Head of caudate nucleus (tissue), 42 donors: ENCODE data around the gene HMHB1.
A peak's percentile ranks its signal among the peaks of the same experiment; 100 is the strongest.

Experiments used
- DNase-seq, 42 donors: peaks; one replicate each; pipeline versions ENCODE4 v3.0.0 to v3.0.0-alpha.2; 2020 to 2021; ENCODE audit warnings: mixed read lengths in 7 of 42
- intact Hi-C: fragments of 100-400 bp; cut with DNase I; formaldehyde crosslinking; loops from one replicate; pipeline ENCODE4 v1.15.0; 2022

The HMHB1 gene

GRCh38 chr5:143812085-143812705 is at the start of gene HMHB1:
Gene HMHB1 (plus strand): TSS chr5:143812161.
- intact Hi-C loops = no loop called here
- DNase-seq = no peak

GRCh38 chr5:143762636-143763220 is 49.2 kb upstream of the HMHB1 start:
- intact Hi-C loops = no loop called here
- no peak for DNase-seq

DNA sequence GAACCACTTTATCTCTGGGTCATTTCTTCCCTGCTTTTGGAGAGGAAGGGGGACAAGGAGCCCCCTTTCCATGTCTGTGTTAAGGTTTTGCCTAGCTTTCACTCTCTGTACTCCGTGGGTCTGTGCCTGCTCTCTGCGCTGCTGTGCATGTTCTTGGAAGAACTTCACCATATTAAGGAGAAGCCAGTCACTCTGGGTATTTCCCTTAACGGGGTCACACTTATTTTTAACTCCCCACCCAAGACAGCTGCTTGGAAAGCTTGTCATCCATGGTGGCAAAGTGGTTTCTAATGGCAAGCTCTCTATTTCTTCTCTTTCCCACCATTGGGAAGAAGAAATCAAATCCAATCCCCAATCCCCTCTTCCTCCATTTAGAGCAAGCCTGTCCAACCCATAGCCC is 44.8 kb upstream of the HMHB1 start:
- intact Hi-C loops = no loop called here
- no peak for DNase-seq

DNA sequence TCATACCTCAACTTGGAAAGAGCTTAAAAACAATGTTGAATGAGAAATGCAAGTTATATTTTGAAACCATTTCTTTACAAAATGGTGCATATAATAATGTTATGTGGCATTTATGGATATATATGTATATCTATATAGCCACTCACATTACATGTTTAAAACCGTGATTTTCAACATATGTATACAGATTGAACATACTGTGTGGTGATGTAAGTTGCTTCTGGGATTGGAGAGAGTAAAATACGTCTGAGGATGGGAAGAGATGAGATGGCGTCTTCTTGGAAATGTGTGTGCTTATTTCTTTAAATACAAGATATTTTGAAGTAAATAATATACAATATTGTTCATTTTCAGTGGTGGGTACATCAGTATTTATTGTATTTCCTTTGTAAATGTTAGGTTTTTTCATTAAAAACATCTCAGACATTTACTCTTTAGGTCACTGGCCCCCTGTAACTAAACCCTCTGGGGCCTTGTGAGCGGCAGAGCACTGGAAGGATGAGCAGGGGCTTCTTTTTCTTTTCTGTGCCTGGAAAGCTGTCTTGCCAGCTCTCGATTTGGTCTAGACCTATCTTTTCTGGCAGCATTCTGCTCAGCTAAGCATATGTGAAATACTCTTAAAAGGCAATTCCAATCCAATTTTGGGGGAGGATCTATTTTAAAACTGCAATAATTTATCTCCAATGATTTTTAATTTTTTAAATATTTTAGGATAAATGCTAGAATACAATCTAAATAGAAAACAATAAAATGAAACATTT is 42.8 kb upstream of the HMHB1 start:
- intact Hi-C loops = no loop called here
- no peak for DNase-seq

- DNase-seq = no peak
- intact Hi-C loops = no loop called here
Measured at GRCh38 chr5:143770450-143770849, 41.5 kb upstream of the HMHB1 start.

- intact Hi-C loops = no loop called here
- no peak for DNase-seq
Measured at GRCh38 chr5:143771189-143771588, 40.8 kb upstream of the HMHB1 start.

DNA sequence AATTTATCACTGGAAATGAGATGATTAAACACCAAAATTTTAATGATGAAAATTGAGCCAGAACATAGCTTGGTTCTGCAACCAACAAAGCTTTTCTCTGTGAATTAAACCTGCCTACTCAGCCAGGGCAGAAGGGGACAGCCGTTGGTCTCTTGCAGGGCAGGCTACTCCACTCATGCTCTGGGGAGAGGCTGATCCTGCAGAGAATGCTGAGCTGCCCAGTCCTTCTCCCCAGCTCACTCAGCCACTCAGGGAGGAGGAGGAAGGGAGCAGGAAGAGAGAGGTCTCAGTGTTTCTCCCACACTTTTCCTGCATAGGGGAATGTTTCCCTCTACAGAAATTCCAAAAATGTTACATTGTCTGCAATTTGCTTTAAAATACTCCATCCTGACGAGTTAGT is 40.4 kb upstream of the HMHB1 start:
- intact Hi-C loops = no loop called here
- DNase-seq = no peak

- intact Hi-C loops = no loop called here
- no peak for DNase-seq
Measured at GRCh38 chr5:143772621-143773020, 39.3 kb upstream of the HMHB1 start.

GRCh38 chr5:143775258-143775657 is 36.7 kb upstream of the HMHB1 start:
- DNase-seq = no peak
- intact Hi-C loops = no loop called here

DNA sequence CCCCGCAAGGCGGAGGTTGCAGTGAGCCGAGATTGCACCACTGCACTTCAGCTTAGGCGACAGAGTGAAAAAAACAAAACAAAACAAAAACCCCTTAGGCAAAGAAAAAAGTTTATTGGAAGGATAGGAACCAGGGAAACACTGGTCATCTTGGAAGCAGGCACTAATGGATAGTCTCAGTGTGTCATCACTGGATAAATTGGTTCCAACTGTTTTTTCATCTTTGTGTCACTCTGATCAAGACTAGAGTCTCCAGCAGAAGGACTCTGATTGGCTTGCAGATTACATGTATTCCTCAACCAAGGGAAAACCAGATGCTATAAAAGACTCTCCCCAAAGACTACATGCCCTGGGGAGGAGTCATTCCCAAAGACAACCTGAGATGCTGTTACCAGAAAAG is 35.0 kb upstream of the HMHB1 start:
- intact Hi-C loops = no loop called here
- no peak for DNase-seq

- intact Hi-C loops = no loop called here
- no peak for DNase-seq
Measured at GRCh38 chr5:143779506-143779905, 32.5 kb upstream of the HMHB1 start.

DNA sequence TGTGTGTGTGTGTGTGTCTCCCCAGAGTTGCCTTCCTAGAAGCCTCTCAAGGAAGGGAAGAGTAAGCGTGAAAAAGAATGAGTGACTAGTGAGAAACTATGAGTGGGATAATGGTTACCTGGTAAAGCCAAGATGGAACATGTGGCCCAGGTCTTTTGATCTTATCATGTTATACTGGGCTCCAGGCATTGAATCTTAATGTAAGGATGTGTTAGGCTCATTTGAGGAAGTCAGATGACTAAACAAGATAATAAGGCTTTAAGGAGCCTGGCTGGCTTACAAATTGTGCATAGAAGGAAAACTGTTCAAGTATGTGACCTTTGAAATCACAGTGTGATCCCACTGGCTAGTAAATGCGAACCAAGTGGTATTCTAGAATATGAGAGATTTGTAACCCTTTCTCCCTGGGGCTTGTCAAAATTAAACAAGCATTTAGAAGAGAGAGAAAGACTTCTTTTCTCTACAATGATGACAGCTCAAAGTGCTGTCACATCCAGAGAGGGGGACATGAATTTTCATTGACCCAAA is 29.9 kb upstream of the HMHB1 start:
- no peak for DNase-seq
- intact Hi-C loops = no loop called here

- intact Hi-C loops = no loop called here
- DNase-seq = no peak
Measured at GRCh38 chr5:143782588-143783386, 29.2 kb upstream of the HMHB1 start.

- intact Hi-C loops = no loop called here
- no peak for DNase-seq
Measured at GRCh38 chr5:143788401-143788800, 23.6 kb upstream of the HMHB1 start.

DNA sequence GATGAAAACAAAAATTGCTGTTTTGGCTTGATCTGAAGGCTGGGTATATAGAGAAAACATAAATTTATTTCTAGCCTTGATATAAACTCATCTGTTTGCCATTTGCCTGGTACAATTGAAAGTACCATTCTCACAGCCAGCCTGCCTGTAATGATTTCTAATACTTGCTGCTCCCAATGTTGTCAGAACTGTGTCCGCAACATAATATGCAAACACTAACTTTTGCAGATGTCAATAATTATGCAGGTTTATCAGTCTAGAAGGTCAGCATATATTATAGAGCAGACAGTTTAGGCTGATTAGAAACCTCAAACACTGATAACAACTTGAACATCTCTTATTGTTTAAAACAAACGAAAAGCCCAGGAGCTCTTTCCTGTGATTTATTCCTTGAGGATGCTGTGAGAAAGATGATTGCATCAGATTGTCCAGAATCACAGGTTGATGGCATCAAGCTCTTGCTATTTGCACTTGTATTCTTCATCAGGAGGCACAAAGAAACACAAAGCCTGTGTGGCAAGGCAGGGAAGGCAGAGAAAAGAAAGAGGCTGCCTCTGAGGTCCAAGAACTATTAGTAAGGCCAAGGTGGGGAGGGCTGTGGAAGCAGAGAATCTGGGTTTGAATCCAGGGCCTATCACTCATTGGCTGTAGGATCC is 21.4 kb upstream of the HMHB1 start:
- DNase-seq = no peak
- intact Hi-C loops = no loop called here

DNA sequence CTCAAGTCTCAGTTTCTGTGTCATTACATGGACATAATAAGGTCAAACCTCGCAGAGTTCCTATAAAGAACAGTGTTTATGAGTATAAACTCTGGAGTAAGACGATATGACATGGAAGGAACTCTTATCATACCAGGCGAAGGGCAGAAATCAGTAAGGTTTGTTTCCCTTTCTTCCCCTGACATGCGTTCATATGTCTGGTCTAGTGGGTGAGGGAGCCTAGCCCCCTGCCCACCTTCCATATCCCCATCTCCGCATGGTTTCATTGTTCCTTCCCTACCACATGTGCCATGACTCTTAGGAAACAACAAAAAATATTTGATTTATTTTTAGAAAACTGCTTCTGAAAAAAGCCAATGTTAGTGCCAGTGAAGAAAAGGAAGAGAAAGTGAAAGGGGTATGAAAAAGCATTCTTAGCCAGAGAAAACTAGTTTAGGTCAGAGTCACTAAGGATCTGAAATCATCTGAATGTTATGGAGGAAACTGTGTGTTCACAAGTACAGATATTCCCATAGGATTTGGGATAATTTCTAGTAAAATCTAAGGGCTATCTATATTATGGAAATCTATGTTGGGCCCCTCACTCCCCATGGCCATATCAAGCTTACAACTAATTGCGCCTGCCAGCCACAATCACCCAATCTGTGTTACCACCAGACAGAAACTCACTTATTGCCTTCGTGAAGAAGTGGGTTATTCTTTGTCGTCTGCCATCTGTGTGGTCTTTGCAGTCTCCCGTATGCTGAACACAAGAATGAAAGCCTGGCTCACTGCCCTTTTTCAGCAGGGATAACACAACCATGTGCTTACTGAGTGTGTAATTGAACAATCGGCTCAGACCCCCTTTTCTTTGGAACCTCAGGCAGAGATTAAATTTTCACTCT is 19.9 kb upstream of the HMHB1 start:
- DNase-seq = peak in 11 of 42 donors; percentile 4 to 45 (median 11)
- intact Hi-C loops = no loop called here

GRCh38 chr5:143793249-143793648 is 18.7 kb upstream of the HMHB1 start:
- no peak for DNase-seq
- intact Hi-C loops = no loop called here

GRCh38 chr5:143796125-143796524 is 15.8 kb upstream of the HMHB1 start:
- DNase-seq = no peak
- intact Hi-C loops = no loop called here
